Osteoblast (primary cell): ENCODE results near the gene ANKRD44. TPM values are rescaled to one million over a fixed set of nuclear protein-coding genes. Genes with fewer than 3 reads are reported as not detected.

Source experiments
- DNase-seq: peaks from one replicate; pipeline ENCODE4 v3.0.0; 2011; ENCODE audit warnings: low spot score, mixed read lengths; ENCODE audit not compliant: insufficient read length; ENCODE audit errors: missing footprints
- H2AFZ ChIP-seq: 2 replicates; pipeline ENCODE4 v1.6.0; 2011; ENCODE audit warnings: mild to moderate bottlenecking, low read length
- H3K27ac ChIP-seq: 2 replicates; pipeline ENCODE4 v1.5.1; 2011; ENCODE audit warnings: mild to moderate bottlenecking, low read depth, low read length, moderate library complexity
- H3K27me3 ChIP-seq: 2 replicates; pipeline ENCODE4 v1.6.0; 2012; ENCODE audit warnings: mild to moderate bottlenecking, control low read depth, inconsistent platforms, low read length, moderate library complexity; ENCODE audit not compliant: insufficient read depth
- H3K36me3 ChIP-seq: 2 replicates; pipeline ENCODE4 v1.5.1; 2011; ENCODE audit warnings: mild to moderate bottlenecking, low read length, control low read depth, moderate library complexity; ENCODE audit not compliant: insufficient read depth
- H3K4me1 ChIP-seq: 2 replicates; pipeline ENCODE4 v1.5.1; 2011; ENCODE audit warnings: mild to moderate bottlenecking, low read length, control low read depth, moderate library complexity; ENCODE audit not compliant: insufficient read depth
- H3K4me2 ChIP-seq: 2 replicates; pipeline ENCODE4 v1.6.0; 2011; ENCODE audit warnings: mild to moderate bottlenecking, low read length; ENCODE audit not compliant: insufficient read depth
- H3K4me3 ChIP-seq: fragments of 200-600 bp; sonication (generic); 3 replicates; pipeline ENCODE4 v1.5.1; 2012; ENCODE audit warnings: mild to moderate bottlenecking, low read length, inconsistent platforms; ENCODE audit not compliant: insufficient read depth
- H3K79me2 ChIP-seq: 2 replicates; pipeline ENCODE4 v1.6.0; 2012; ENCODE audit warnings: mild to moderate bottlenecking, low read length, control low read depth, inconsistent platforms; ENCODE audit not compliant: insufficient read depth
- H3K9me3 ChIP-seq: 2 replicates; pipeline ENCODE4 v1.5.1; 2011; ENCODE audit warnings: low read depth, low read length, control low read depth
- H4K20me1 ChIP-seq: 2 replicates; pipeline ENCODE4 v1.6.0; 2012; ENCODE audit warnings: mild to moderate bottlenecking, low read length, control low read depth; ENCODE audit not compliant: insufficient read depth
- total RNA-seq: library from RNA; depleted of rRNA; stranded (reverse); fragments of >200 nt; gene quantifications from 2 replicates; pipeline ENCODE4 v1.2.3, GENCODE V29; 2012
- TF ChIP-seq, protein P1 (sequence below): IDR thresholded peaks from 2 replicates; pipeline ENCODE4 v1.5.1; 2011; ENCODE audit warnings: mild to moderate bottlenecking, low read depth, low read length, moderate library complexity; ENCODE audit errors: extremely low read depth

The ANKRD44 gene
- 44.5 and 56.3 TPM in 2 replicates for total RNA-seq

- Histone ChIP-seq H2AFZ (peak within 1 kb of the TSS; percentile 95), H4K20me1 (no peaks in the 10 kb centered on the region), H3K4me3 (peak within 1 kb of the TSS; percentile 86), H3K4me1 (peaks cover 9% of the 10 kb centered on the region), H3K79me2 (peaks cover 15% of the 10 kb centered on the region), H3K36me3 (no peaks in the 10 kb centered on the region), H3K27me3 (peaks cover 8% of the 10 kb centered on the region), H3K4me2 (peak within 1 kb of the TSS; percentile 91), H3K27ac (no peak within 1 kb of the TSS), H3K9me3 (no peaks in the 10 kb centered on the region)
- peak; percentile 100 for DNase-seq
- TF ChIP-seq, protein P1, sequence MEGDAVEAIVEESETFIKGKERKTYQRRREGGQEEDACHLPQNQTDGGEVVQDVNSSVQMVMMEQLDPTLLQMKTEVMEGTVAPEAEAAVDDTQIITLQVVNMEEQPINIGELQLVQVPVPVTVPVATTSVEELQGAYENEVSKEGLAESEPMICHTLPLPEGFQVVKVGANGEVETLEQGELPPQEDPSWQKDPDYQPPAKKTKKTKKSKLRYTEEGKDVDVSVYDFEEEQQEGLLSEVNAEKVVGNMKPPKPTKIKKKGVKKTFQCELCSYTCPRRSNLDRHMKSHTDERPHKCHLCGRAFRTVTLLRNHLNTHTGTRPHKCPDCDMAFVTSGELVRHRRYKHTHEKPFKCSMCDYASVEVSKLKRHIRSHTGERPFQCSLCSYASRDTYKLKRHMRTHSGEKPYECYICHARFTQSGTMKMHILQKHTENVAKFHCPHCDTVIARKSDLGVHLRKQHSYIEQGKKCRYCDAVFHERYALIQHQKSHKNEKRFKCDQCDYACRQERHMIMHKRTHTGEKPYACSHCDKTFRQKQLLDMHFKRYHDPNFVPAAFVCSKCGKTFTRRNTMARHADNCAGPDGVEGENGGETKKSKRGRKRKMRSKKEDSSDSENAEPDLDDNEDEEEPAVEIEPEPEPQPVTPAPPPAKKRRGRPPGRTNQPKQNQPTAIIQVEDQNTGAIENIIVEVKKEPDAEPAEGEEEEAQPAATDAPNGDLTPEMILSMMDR, result peak; percentile 8
These were observed at the start of gene ANKRD44 for GRCh38 chr2:197310271-197310985. ANKRD44 (minus strand) TSS chr2:197310780; CDS start chr2:197310604, 176 bp downstream.

DNA sequence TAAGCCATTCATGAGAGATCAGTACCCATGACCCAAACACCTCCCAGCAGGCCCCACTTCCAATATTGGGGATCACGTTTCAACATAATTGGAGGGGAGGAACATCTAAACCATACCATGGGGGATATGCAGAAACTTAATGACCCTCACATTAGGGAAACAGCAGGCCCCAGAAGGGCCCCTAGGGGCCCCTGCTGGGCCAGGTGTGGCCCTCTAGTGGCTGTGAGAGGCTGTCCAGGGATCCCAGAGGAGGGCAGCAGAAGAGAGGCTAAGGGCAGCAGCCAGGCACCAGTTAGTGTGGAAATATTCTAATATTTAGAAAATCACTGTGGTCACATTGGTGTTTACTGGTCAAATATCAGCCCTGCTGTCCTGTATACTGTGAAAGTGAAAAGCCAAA is 49.3 kb upstream of the ANKRD44 start:
- TF ChIP-seq, protein P1, result no peak
- no peaks in the 10 kb centered on the region for H4K20me1 ChIP-seq
- no peak overlapping the region for H3K4me2 ChIP-seq

DNA sequence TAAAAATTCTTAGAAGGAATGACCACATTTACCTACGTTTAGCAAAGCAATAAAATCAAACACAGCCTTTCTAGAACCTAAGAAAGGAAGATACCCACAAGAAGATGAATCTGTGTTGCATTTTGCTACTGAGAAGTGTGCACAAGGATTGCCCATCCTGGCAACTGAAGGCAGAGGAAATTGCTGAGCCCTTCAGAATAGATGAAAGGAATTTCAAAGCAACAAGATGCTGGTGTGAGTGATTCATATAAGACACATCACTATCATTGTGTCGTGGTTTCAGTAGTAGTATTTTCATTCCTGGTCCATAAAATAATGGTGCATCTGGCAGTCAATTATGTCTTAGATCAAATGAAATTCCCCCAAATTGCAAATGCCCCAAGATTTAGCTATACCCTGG is 48.4 kb upstream of the ANKRD44 start:
- Histone ChIP-seq H3K9me3 (no peaks in the 10 kb centered on the region), H3K4me1 (peaks cover 7% of the 10 kb centered on the region), H3K36me3 (no peaks in the 10 kb centered on the region), H3K27me3 (no peaks in the 10 kb centered on the region), H3K4me3 (no peak overlapping the region), H3K79me2 (no peaks in the 10 kb centered on the region), H4K20me1 (no peaks in the 10 kb centered on the region), H2AFZ (no peak overlapping the region), H3K4me2 (no peak overlapping the region), H3K27ac (no peak overlapping the region)
- TF ChIP-seq, protein P1, result no peak
- DNase-seq, result no peak

More for the DNA sequence above, 49.3 kb upstream of the ANKRD44 start:
- Histone ChIP-seq H3K4me1 (peaks cover 7% of the 10 kb centered on the region), H2AFZ (no peak overlapping the region), H3K27me3 (no peaks in the 10 kb centered on the region), H3K27ac (no peak overlapping the region), H3K36me3 (no peaks in the 10 kb centered on the region), H3K9me3 (no peaks in the 10 kb centered on the region), H3K4me3 (no peak overlapping the region), H3K79me2 (no peaks in the 10 kb centered on the region)
- no peak for DNase-seq

- no peak overlapping the region for H3K27ac ChIP-seq
- H3K79me2 ChIP-seq, result no peaks in the 10 kb centered on the region
- DNase-seq, result no peak
- no peaks in the 10 kb centered on the region for H3K27me3 ChIP-seq
- no peaks in the 10 kb centered on the region for H3K9me3 ChIP-seq
- H3K36me3 ChIP-seq, result no peaks in the 10 kb centered on the region
- no peaks in the 10 kb centered on the region for H4K20me1 ChIP-seq
- TF ChIP-seq, protein P1, result no peak
- H3K4me1 ChIP-seq, result peaks cover 7% of the 10 kb centered on the region
- H3K4me2 ChIP-seq, result no peak overlapping the region
- no peak overlapping the region for H2AFZ ChIP-seq
- H3K4me3 ChIP-seq, result no peak overlapping the region
These were observed 47.4 kb upstream of the ANKRD44 start for GRCh38 chr2:197357986-197358385.
